SK-N-MC (cell line): ENCODE data around the gene AGMO.

Experiments
- EZH2 ChIP-seq: fragments of 200-600 bp; sonication (generic); IDR thresholded peaks from one replicate; pipeline ENCODE4 v1.6.1; 2017; ENCODE audit warnings: antibody characterized with exemption
- FOXP2 ChIP-seq: optimal IDR thresholded peaks from 2 replicates; pipeline ENCODE3; 2011; ENCODE audit warnings: mild to moderate bottlenecking, moderate library complexity; ENCODE audit not compliant: insufficient read depth; ENCODE audit errors: extremely low read length, control extremely low read depth
- POLR2AphosphoS5 ChIP-seq: IDR thresholded peaks from 2 replicates; pipeline ENCODE4 v1.6.1; 2012; ENCODE audit warnings: mild to moderate bottlenecking, low read depth, low read length, borderline replicate concordance

GRCh38 chr7:15389073-15389472 lies 172.7 kb downstream of the AGMO start:
- TF ChIP-seq EZH2 (no peak), POLR2AphosphoS5 (no peak), FOXP2 (no peak)
